Effector CD4-positive, alpha-beta T cell (primary cell): ENCODE results near the gene ABHD12.
A peak's percentile ranks its signal among the peaks of the same experiment; 100 is the strongest.
"Not testable (repeated sequence)": the region's sequence is repeated elsewhere in the genome, so short reads cannot be mapped to it uniquely, and the experiment has no call there.

Experiments
- DNase-seq: peaks from one replicate; pipeline ENCODE4 v3.0.0-alpha.2; 2020
- total RNA-seq: gene quantifications from one replicate; lab custom pipeline; 2026; lab: John Stamatoyannopoulos, UW

ABHD12 gene
- total RNA-seq, result 30.4 reads per million, percentile 56 among the genes with 10 or more reads in this experiment

GRCh38 chr20:25390538-25391528, at the start of gene ABHD12:
TSS of gene ABHD12 (minus strand) at chr20:25390835. CDS start at chr20:25390703, 132 bp downstream.
- peak; percentile 93 for DNase-seq

DNA sequence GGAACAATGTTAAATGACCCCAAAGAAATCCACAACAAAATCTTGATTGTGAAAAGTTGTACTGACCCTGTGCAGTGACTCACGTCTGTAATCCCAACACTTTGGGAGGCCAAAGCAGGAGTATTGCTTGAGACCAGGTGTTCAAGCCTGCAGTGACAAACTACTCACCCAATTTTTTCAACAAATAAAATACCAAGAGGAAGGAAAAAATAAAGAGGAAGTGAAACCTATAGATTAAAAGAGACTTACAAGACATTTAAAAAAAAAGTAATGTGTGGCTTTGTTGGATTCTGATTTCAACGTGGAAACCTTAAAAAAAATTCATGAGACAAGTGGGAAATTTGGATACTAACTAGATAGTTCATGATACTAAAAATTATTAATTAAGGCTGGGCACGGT, 48.7 kb upstream of the ABHD12 start:
- DNase-seq, result no peak

DNA sequence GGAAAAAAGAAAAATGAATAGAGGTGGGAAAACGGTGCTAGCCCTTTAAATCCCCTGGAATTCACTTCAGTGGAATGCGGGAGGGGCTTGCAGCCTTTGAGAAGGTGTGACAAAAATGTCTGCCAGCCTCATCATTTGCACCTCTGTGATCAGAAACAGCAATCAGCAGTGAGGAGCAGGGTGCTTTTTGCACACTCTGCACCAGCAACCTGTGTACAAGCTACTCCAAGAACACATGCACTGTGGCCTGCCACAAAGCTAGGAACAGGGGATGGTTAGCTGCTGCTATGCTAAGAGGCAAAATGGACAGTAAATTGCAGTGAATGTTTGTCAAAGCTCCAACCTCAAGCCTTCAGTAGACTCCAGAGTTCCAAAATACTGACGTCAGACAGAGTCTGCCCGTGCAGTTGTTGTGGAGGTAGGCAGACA, 46.5 kb upstream of the ABHD12 start:
- DNase-seq, result no peak

DNA sequence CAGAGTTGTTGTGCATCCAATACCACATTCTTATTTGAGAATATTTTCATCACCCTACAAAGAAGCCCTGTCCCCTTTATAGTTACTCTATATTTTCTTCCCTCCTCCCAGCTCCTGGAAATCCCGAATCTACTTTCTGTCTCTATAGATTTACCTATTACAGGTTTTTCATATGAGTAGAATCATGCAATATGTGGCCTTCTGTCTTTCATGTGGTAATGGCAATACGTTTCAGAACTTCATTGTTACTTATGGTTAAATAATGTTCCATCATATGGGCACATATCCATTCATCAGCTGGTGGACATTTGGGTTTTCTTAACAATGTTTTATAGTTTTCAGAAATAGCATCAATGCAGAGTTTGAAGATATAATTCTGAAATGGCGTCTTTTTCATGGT, 33.9 kb upstream of the ABHD12 start:
- no peak for DNase-seq

DNA sequence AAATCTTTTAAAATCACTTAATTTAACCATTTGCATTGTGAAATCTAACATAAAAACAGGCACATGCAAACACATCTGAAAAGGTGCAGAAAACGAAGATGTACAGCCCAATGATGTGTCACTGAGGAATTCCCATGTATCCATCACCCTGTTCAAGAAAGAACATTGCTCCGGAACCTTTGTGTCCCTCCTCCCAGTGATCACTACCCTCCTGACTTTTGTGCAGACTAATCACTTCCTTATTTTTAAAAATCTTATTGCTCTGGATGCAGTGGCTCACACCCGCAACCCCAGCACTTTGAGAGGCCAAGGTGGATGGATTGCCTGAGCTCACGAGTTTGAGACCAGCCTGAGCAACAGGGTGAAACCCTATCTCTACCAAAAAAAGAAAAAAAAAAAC, 31.4 kb upstream of the ABHD12 start:
- DNase-seq, result no peak

DNA sequence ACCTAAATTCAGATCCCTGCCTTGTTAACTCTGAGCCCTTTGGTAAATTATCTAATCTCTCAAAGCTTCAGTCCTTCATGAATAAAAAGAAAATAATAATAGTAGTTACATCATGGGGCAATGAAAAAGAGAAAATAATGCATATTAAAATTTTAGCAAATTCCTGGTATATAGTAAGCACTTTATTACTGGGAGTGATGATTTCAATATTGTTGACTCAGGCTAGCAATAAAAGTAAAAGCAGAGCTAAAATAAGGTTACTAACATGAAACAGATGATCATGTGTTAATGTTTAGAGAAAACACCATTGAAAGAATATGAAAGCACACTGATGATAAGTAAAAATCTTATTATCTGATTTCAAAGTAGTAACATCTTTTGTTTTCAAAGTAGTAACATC, 30.5 kb upstream of the ABHD12 start:
- no peak for DNase-seq

- DNase-seq, result no peak
Observed at GRCh38 chr20:25418776-25419175, 28.1 kb upstream of the ABHD12 start.

DNA sequence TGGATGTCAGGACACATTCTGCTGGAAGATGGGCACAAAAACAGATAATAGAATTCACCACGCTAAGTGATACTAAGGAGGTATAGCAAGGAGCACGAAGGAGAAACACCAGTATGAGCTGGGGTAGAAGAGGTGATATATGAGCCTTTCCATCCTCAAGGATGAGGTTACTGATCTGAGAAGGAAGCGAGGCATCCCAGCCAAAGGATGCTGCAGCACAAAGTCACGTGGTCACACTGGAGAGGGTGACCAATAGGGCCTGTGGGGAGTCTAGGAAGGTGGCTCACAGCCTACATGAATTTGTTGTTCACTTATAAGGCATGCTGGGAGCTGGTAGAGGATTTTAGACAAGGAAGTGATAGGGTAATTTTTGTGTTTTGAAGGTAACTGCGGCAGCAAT, 18.3 kb upstream of the ABHD12 start:
- DNase-seq, result no peak

GRCh38 chr20:25408170-25408547, 17.5 kb upstream of the ABHD12 start:
- DNase-seq, result no peak

DNA sequence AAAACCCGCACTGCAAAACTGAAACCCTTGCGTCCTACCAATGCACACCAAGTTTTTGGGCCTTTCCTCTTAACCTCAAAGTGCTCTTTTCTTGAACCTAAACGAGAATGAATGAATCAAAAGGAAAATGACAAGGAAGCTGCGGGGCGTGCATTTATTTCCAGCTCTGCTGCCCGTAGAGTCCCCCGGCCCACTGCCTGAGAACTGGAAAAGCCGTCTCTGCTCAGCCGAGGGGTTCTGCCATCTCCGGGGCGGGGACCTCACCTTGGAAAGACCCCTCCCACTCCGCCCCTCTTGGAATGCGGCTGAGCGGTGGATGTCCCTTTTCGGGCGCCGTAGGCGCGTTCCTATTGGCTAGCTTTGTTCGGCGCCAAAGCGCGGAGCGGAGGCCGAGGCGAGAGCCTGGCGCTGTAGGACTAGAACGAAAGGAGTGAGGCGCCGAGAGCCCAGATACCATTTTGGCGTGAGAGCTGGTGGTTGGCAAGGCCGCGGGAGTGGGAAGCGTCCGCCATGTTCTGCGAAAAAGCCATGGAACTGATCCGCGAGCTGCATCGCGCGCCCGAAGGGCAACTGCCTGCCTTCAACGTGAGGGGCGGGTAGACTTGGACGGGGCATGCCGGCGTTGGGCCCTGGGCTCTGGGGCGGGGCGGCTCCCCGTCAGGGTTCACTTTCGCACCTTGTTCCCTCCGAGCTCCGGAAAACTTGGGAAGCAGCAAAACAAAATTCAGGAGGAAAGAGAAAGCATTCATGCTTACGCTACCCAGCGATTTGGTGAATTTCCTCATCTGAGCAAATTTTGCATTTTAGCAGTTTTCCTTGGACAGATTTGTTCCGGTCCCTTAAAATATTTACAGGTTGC, 16.9 kb upstream of the ABHD12 start, which contains the start of gene GINS1:
Gene GINS1 (plus strand): TSS at position 363 of the 859 bp plus-strand sequence. CDS start 148 bp downstream, at position 511.
- peak; percentile 50 for DNase-seq

GRCh38 chr20:25402583-25402982, 11.9 kb upstream of the ABHD12 start:
- no peak for DNase-seq

DNA sequence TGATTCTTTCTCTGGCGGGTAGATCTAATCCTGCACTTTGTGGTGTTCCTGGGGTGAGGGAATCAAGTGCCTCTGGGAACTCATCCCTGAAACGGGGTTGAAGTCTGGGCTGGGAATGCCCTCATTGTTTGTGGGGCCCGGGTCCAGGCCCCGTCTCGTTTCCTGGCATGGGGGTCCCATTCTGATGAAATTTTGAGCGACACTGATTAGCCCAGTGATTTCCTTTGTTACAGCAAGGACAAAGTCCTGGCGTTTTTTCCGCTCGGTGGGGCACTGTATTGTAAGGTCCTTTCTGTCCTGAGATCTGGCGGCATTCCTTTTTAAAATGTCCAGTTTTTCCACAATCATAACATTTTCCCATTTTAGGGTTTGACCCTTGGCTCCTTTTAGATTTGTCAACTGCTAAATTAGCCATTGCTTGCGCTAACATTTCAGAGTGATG, 9.7 kb upstream of the ABHD12 start:
- not testable (repeated sequence) for DNase-seq

DNA sequence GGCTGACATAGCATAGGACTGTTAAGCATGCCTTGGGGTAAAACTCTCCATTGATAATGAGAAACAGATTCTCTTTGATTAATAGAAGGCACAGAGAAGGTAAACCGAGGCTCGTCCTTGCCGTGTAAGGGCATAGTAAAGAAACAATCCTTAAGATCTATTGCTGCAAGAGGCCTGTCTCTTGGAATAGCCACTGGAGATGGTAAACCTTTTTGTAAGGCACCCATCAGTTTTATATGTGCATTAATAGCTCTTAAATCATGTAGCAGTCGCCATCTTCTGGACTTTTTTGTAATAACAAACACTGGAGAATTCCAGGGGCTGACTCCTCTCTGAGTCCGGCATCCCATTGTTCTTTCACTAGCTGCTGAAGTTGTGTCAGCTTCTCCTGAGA, 8.4 kb upstream of the ABHD12 start:
- DNase-seq, result no peak

- DNase-seq, result no peak
Observed at GRCh38 chr20:25398376-25399036, 7.9 kb upstream of the ABHD12 start.

- DNase-seq, result no peak
Observed at GRCh38 chr20:25397821-25398220, 7.2 kb upstream of the ABHD12 start.

DNA sequence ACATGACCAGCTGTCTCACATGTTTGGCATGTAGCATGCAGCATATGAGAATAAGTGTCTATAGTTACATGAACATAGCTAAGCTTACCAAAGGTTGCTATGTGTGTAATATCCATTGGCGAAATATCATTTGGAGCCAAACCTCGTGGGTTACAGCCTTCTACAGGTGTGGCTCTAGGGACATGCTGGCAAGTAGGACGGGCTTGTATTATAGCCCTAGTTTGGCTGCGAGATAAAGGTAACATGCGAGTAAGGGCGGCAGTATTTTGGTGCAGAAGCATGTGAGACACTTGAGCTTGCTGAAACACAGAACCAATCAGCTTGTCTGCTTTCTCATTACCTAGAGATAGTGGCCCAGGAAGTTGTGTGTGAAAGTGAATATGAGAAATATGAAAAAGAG, 6.5 kb upstream of the ABHD12 start:
- no peak for DNase-seq

DNA sequence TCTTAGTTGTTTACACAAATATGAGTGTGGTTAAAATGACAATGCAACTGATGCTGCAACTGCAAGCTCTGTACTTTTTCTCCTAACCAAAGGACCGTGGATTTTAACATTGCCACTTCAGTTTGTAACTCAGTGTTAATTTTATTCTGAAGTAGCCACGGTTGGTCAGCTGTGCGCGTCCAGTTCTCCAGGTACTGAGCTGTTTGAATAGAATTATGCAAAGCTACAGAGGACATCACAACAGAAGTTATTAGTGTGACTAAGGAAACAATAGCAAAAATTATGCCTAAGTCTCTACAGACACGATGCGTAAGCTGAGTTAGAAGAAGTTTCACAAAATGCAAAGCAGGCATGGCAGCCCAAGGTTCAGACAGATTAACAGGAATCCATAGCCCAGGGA, 4.4 kb upstream of the ABHD12 start:
- no peak for DNase-seq

DNA sequence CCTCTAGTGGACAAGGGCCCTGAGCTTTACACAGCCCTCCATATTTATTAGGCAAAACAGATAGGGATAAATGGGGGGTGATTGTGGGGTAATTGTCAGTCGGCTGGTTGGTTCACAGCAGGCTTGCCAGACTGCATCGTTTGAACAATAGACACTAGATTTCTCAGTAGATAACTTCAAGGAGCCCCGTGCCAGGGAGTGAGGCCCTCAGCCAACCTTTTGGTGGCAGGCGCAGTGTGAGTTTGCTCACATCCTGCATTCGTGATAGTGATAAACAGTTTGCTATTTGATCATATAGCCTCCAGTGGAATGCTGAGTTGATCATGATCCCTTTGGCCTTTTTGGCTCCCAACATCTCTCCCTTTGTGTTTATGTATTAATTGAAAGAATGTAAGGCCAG, 3.6 kb upstream of the ABHD12 start:
- no peak for DNase-seq

DNA sequence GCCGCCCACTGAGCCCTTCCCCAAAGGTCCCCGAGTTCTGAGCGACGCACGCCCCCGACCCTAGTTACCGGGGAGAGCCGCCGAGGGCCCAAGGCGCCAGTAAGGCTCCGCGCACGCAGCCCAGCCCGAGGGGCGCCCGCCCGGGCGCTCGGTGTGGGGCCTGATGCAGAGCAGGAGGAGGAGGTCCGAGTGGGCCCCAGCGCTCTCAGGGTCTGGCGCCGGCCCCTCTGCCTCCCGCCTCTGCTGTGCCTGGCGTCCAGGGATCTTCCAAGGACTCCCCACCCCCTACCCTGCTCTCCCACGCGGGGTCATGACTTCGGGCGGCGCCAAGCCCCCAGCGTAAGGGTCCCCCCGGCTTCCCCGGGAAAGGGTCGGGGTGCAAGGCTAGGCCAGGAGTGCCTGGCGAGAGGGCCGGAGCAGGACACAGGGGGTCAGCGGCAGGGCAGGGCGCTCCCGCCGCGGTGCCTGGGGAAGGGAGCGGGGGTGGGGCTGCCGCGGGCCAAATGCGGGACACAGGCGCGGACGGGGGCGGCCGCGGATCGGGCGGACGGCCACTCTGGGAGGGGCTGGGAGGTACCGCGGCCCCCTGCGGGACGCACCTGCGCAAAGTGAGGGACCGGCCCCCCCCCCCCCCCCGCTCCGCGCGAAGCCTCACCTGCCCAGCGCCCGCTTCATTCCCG, 637 bp downstream of the ABHD12 start:
- DNase-seq, result peak; percentile 4

- DNase-seq, result peak; percentile 3
Observed at GRCh38 chr20:25389401-25389857, 1.2 kb downstream of the ABHD12 start.

DNA sequence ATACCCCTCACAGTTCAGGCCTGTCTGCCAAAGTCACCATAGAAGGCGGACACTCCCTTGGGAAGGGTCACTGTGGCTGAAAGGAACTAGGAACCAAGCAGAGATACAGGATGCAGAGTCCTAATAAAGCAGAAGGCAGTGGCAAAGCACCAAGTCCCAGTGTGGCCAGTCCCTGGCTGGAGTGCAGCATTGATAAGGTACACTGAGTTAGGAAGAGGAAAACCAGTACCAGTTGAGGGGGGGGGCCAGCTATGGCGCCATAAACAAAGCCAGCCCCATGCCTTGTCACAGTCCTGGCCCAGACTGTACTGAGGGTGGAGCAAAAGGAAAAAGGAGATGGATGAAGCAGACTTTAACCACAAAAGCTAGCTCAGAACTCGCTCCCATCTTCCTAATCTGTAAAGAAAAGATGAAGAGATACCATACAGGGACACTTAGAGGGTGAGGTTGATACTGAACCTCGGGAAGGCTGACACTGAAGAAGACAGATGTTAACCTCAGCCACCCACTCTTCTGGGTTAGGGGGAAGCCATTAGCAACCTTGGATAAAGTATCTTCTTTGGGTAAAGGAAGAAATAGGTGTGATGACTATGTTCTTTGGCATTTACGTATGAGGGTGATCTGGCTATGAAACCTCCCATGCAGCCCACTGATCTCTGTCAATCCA, 7.8 kb downstream of the ABHD12 start:
- DNase-seq, result no peak
